Measurements from ENCODE around the gene SLC17A9.

The SLC17A9 gene

DNA sequence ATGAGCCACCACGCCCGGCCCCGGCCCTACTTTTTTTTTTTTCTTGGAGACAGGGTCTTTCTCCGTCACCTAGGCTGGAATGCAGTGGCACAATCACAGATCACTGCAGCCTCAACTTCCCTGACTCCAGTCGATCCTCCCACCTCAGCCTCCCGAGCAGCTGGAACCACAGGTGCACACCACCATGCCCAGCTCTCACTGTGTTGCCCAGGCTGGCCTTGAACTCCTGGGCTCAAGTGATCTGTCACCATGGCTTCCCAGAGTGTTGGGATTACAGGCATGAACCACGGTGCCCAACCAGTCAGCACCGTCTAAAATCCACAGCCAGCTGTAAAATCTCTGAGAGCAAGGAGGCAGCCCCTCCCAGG lies 17.4 kb downstream of the SLC17A9 start:
- DNase-seq, result no peak

- no peak for DNase-seq
These were observed 18.1 kb downstream of the SLC17A9 start for GRCh38 chr20:62970307-62971210.

DNA sequence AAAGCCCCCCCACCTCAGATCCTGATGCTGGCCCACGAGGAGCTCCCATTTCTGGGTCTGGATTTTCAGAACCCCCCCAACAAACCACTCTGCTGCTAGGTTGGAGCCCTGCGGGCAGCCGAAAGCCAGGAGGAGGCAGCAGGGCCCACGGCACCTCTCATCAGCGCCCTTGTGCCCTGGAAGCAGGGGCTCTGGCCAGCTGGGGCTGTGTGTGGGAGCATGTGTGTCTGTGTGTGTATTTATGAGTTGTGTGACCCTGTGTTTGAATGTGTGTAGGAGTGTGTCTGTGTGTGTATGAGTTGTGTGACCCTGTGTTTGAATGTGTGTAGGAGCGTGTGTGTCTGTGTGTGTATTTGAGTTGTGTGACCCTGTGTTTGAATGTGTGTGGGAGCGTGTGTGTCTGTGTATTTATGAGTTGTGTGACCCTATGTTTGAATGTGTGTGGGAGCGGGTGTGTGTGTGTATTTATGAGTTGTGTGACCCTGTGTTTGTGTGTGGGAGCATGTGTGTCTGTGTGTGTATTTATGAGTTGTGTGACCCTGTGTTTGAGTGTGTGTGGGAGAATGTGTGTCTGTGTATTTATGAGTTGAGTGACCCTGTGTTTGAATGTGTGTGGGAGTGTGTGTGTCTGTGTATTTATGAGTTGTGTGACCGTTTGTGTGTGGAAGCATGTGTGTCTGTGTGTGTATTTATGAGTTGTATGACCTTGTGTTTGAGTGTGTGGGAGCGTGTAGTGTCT lies 18.9 kb downstream of the SLC17A9 start:
- DNase-seq, result no peak

DNA sequence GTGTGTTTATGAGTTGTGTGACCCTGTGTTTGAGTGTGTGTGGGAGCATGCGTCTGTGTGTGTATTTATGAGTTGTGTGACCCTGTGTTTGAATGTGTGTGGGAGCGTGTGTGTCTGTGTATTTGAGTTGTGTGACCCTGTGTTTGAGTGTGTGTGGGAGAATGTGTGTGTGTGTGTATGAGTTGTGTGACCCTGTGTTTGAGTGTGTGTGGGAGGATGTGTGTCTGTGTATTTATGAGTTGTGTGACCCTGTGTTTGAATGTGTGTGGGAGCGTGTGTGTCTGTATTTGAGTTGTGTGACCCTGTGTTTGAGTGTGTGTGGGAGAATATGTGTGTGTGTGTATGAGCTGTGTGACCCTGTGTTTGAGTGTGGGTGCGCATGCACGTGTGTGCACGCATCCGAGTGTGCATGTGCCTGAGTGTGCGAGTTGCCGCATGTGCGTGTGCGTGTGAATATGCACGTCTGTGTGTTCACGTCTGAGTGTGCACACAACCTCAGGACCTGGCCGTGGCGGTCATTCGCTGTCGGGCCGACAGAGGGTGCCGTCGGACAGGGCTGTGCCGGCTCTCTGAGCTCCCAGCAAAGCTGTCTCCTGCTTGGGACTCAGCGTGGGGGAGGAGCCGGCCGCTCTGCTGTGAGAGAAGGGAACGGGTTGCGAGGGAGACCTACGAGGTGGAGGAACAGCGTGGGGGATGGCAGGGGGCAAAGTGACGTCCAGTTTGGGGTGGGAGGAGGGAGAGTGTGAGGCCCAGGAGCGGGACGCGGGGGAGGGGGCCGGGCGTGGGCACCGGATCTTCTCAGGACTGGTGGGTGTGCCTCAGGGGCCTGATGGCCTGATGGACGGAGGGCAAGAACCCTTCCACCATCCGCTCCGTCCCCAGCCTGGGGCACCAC lies 19.7 kb downstream of the SLC17A9 start:
- DNase-seq, result peak; percentile 69

DNA sequence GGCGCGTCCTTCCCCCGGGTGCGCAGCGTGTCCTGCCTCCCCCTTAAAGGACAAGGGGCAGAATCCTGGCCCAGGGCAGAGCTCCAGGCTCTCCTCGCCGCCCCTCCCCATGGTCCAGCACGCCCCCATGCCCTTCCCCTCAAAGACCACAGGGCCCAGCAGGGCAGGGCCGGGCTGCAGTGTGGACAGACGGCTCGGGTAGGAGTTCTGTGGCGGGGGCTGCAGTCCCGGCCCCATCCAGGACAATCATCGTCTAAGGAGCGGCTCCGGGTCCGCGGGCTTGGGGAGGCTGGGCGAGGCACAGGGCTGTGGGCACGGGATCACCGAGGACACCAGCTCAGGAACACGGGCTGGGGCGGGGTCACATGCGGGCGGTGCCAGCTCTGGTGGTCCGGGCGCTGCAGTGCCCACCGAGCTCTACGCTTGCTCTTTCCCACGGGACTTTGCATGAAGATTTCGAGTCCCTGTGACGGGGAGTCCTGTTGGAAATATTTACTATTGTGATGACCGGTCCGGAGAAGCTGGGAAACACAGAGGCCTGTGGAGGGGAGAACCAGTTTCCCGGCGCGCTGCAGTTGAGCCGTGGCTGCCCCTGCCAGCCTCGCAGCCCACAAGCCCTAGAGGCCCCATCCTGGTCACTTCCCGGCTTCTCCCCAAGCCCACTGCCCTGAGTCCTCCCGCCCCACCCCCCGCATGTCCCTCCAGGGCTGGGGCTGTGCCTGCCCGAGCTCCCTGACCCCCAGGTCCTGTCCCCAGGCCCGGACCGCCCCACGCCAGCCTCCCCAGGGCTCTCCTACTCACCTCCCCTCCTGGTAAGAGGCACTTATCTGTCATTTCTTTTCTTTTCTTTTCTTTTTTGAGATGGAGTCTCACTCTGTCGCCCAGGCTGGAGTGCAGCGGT lies 20.6 kb downstream of the SLC17A9 start:
- no peak for DNase-seq

GRCh38 chr20:62975251-62975760 lies 22.8 kb downstream of the SLC17A9 start:
- no peak for DNase-seq

DNA sequence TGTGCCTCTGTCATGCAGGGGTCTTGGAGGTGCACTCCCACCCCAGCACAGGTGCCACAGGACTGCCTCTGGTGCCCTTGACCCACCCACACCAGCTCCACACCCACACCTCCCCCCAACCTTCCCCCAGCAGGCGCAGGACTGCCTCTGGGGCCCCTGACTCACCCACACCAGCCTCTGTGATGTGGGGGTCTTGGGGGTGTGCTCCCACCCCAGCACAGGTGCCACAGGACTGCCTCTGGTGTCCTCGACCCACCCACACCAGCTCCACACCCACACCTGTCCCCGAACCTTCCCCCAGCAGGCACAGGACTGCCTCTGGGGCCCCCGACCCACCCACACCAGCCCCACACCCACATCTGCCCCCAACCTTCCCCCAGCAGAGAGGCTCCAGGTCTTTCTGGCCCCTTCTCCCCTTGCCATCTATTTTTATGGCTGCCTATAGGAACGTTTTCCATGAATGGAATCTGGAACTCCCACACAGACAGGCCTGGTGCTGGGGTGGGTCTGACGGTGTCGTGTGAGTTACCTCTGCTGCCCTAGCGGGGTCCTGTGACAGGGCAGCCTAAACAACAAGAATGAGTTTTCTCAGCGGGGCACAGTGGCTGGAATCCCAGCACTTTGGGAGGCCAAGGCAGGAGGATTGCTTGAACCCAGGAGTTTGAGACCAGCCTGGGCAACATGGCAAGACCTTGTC lies 23.5 kb downstream of the SLC17A9 start:
- no peak for DNase-seq

DNA sequence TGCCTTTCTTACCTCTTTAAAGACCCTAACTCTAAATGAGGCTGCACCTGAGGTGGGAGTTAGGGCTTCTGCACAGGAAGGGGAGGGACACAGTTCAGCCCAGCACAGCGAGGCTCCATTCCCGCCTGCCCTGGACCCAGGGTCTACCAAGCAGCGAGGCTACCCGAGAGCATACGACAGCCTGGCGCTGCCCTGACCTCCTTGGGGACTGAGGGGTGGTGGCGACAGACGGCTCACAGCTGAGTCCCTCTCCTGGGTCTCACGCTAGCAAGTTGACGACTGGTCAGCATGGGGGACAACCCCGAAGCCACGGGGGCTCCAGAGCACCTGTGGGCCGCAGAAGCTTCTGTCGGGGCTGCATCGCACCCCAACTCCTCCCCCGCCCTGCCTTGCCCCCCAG lies 24.4 kb downstream of the SLC17A9 start:
- DNase-seq, result no peak

- DNase-seq, result no peak
These were observed 25.4 kb downstream of the SLC17A9 start for GRCh38 chr20:62977613-62978560.

GRCh38 chr20:62978561-62978943 lies 26.0 kb downstream of the SLC17A9 start:
- no peak for DNase-seq

- no peak for DNase-seq
These were observed 26.8 kb downstream of the SLC17A9 start for GRCh38 chr20:62979310-62979709.

DNA sequence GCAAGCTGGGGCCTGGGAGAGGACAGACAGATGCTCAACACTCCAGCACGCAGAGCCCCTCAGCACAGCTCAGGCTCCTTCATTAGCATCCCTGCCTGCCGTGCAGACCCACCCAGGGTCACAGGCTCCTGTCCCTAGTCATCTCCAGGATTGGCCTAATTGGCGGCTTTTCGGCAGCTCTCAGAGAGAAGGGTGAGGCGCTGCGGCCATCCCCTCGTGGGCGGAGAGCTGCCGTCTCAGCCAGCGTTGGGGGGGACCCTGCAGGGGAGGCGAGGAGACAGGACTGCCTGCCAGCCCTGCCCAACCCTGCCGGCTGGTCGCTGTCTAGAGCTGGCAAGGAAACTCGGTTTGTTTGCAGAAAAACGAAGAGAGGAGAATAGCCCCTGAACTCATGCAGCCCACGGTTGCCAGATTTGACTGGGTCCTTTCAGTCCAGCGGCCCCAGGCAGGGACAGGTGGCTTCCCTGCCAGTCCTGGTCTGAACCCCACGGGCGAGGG lies 27.4 kb downstream of the SLC17A9 start:
- peak; percentile 64 for DNase-seq

DNA sequence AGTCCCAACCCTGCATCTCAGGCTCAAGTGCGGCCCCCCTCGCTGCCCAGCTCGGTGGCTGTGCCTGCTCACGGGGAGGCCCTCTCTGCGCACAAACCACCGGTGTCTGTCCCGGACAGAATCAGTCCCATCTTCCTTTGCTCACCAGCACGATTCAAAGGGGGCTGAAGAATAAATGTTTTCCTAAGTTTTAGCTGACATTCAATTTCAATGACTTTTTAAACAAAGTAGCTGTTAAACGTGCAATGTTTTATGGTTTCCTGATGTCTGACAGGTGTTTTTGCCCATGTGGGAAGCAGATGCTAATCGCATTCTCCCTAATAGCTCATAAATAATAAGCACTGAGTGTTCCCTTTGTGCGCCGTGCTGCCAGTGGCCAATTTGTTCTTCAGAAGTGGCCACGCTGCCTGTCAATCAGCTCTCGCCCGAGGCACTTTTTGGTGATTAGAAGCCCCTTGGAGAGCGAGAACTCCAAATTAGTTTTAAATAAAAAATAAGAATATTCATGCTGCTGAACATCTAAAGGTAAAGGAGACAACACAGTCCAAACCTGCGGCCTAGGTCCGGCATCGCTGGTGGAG lies 28.0 kb downstream of the SLC17A9 start:
- peak; percentile 94 for DNase-seq

GRCh38 chr20:62980970-62981369 lies 28.5 kb downstream of the SLC17A9 start:
- peak; percentile 72 for DNase-seq

DNA sequence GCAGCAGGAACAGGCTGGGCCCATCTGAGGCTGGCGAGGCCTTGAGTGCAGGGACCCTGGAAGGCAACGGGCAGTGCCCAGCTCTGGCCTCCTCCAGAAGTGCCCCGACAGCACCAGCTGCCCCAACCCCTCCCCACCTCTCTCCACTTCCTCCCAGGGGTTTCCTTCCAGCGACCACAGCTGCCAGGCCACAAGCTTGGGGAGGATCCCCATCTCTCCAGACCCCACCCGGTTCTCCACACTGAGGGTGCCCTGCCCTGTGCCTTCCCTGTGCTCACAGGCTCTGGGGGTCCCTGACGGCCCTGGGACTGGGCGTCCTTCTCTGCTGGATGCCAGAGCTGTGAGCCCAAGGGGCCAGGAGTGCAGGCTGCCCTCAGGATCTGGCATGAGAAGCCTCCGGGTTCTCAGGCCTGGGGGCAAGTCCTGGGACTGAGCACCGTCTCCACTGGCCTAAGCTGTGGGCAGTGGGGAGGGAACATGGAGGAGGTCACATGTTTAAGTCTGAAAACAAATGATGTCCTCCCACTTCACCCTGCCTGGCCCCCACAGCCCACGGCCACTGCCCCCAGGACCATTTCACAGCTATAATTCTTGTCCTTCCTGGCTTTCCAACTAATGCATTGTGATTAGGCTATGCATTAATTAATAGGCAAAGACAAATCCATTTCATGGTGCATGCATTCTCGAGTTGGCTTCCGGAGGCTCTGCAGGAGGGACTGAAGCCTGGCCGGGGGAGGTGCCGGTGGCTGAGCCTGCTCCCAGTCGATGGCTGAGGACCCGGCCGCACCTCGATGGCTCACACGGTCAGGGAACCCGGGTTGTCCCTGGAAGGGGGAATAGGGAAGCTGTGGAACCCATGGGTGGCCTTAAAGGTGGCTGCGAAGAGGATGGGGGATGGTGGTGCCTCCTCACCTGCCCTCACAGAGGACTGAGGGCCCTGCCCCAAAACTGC lies 29.9 kb downstream of the SLC17A9 start:
- no peak for DNase-seq

GRCh38 chr20:62983210-62983609 lies 30.7 kb downstream of the SLC17A9 start:
- no peak for DNase-seq

GRCh38 chr20:62984666-62985443 lies 32.3 kb downstream of the SLC17A9 start:
- DNase-seq, result peak; percentile 82

DNA sequence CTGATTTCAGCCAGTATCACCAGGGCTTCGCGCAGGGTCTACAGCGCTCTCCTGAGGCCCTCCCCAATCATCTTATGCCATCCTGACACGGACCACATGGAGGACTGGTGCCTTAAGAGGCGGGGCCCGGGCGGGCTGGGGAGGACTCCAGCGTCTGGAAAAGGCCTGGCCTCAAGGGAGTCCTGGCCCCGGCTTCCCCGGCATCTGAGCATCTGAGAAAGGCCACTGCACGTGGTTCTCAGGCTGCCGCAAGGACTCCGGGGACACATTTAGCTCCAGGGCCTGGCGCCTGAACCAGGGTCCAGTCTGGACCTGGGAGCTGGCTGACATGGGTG lies 32.9 kb downstream of the SLC17A9 start:
- no peak for DNase-seq
